Ovary (tissue), 3 donors: Measurements from ENCODE around the gene ADPRHL1.

Source experiments
- CTCF ChIP-seq, 3 donors: fragments of 450-650 bp in 2 of 3; fragments of 200-600 bp in 1 of 3; IDR thresholded peaks; one replicate each; pipeline versions ENCODE4 v1.5.1 to v1.8.0; 2016 to 2022; ENCODE audit warnings: antibody characterized with exemption in 3 of 3, mild to moderate bottlenecking in 1 of 3
- POLR2A ChIP-seq: fragments of 450-650 bp; IDR thresholded peaks from one replicate; pipeline ENCODE4 v1.6.1; 2017; ENCODE audit warnings: antibody characterized with exemption, mild to moderate bottlenecking, moderate library complexity
- donor health status: DM: no; HTN: no; CAD: no.

GRCh38 chr13:113451951-113452421 lies 1.3 kb downstream of the ADPRHL1 start:
- TF ChIP-seq CTCF (IDR thresholded peaks at IDR 0.05) (no peak), POLR2A (no peak)
